CD14-positive monocyte (primary cell): ENCODE measurements around the gene TMPRSS15. TPM values are rescaled to one million over a fixed set of nuclear protein-coding genes. Genes with fewer than 3 reads are reported as not detected.

Experiments used
- DNase-seq, 3 donors: peaks; one replicate each; pipeline ENCODE4 v3.0.0-alpha.2; 2011 to 2022
- H2AFZ ChIP-seq: 2 replicates; pipeline ENCODE4 v1.6.0; 2012; ENCODE audit warnings: mild to moderate bottlenecking, low read depth, low read length, inconsistent platforms; ENCODE audit not compliant: insufficient read depth, poor library complexity, severe bottlenecking
- H3K27ac ChIP-seq, 2 donors: 1 replicate in 1 of 2; 2 replicates in 1 of 2; pipeline ENCODE4 v1.5.1; 2012 to 2013; ENCODE audit warnings: low read length in 2 of 2, control low read depth in 1 of 2, inconsistent platforms in 1 of 2, low read depth in 1 of 2, mild to moderate bottlenecking in 1 of 2
- H3K27me3 ChIP-seq, 2 donors: one replicate each; pipeline versions ENCODE4 v1.6.0 to v1.6.1; 2011 to 2013; ENCODE audit warnings: low read length in 2 of 2; ENCODE audit not compliant: control insufficient read depth in 2 of 2, insufficient read depth in 2 of 2
- H3K36me3 ChIP-seq, 2 donors: replicated peaks in 1 of 2; 1 replicate in 1 of 2; 2 replicates in 1 of 2; pipeline versions ENCODE4 v1.5.1 to v1.6.1; 2012 to 2013; ENCODE audit warnings: low read length in 2 of 2, control low read depth in 1 of 2, inconsistent platforms in 1 of 2, mild to moderate bottlenecking in 1 of 2; ENCODE audit not compliant: insufficient read depth in 2 of 2, control insufficient read depth in 1 of 2
- H3K4me1 ChIP-seq, 2 donors: 1 replicate in 1 of 2; 2 replicates in 1 of 2; pipeline versions ENCODE4 v1.5.1 to v1.6.1; 2012 to 2013; ENCODE audit warnings: low read length in 2 of 2, control low read depth in 1 of 2, inconsistent platforms in 1 of 2, mild to moderate bottlenecking in 1 of 2, moderate library complexity in 1 of 2; ENCODE audit not compliant: insufficient read depth in 2 of 2, control insufficient read depth in 1 of 2
- H3K4me2 ChIP-seq: replicated peaks from 2 replicates; pipeline ENCODE3; 2012; ENCODE audit warnings: low read length, moderate library complexity, mild to moderate bottlenecking; ENCODE audit not compliant: poor library complexity, severe bottlenecking; ENCODE audit errors: extremely low read depth
- H3K4me3 ChIP-seq, 3 experiments: fragments of 200-600 bp in 1 of 3; sonication (generic) in 1 of 3; replicated peaks in 1 of 3; 1 replicate in 2 of 3; 2 replicates in 1 of 3; pipeline ENCODE4 v1.5.1; 2011 to 2013; ENCODE audit warnings: low read length in 3 of 3, mild to moderate bottlenecking in 3 of 3, control low read depth in 2 of 3, low read depth in 2 of 3, inconsistent platforms in 1 of 3, moderate library complexity in 1 of 3
- H3K79me2 ChIP-seq: 2 replicates; pipeline ENCODE4 v1.6.0; 2012; ENCODE audit warnings: mild to moderate bottlenecking, control low read depth, inconsistent platforms, low read length, moderate library complexity; ENCODE audit not compliant: insufficient read depth
- H3K9ac ChIP-seq: 2 replicates; pipeline ENCODE4 v1.6.0; 2017; ENCODE audit warnings: low read length, mild to moderate bottlenecking; ENCODE audit not compliant: insufficient read depth, poor library complexity, severe bottlenecking
- H3K9me3 ChIP-seq, 2 donors: replicated peaks in 1 of 2; 1 replicate in 1 of 2; 2 replicates in 1 of 2; pipeline versions ENCODE4 v1.5.1 to v1.6.1; 2012 to 2013; ENCODE audit warnings: low read length in 2 of 2, control low read depth in 1 of 2; ENCODE audit not compliant: control insufficient read depth in 1 of 2, insufficient read depth in 1 of 2
- H4K20me1 ChIP-seq: 2 replicates; pipeline ENCODE4 v1.6.0; 2012; ENCODE audit warnings: mild to moderate bottlenecking, low read length, control low read depth, moderate library complexity; ENCODE audit not compliant: insufficient read depth
- H3K27ac Mint-ChIP-seq, 7 donors: one replicate each; pipeline ENCODE4 v1.8.0; 2020; ENCODE audit warnings: mild to moderate bottlenecking in 7 of 7, mixed read lengths in 7 of 7, moderate library complexity in 6 of 7, inconsistent platforms in 2 of 7
- H3K27me3 Mint-ChIP-seq, 3 donors: one replicate each; pipeline ENCODE4 v1.8.0; 2021 to 2022; ENCODE audit warnings: low read depth in 3 of 3, mild to moderate bottlenecking in 3 of 3, mixed read lengths in 3 of 3, moderate library complexity in 3 of 3, inconsistent platforms in 1 of 3
- H3K36me3 Mint-ChIP-seq, 2 donors: one replicate each; pipeline ENCODE4 v1.8.0; 2020; ENCODE audit warnings: mixed read lengths in 2 of 2, inconsistent platforms in 1 of 2, mild to moderate bottlenecking in 1 of 2
- H3K4me1 Mint-ChIP-seq: one replicate; pipeline ENCODE4 v1.8.0; 2020; ENCODE audit warnings: mild to moderate bottlenecking, mixed read lengths
- H3K4me3 Mint-ChIP-seq, 2 donors: one replicate each; pipeline ENCODE4 v1.8.0; 2020; ENCODE audit warnings: mild to moderate bottlenecking in 2 of 2, mixed read lengths in 2 of 2, moderate library complexity in 1 of 2
- H3K9me3 Mint-ChIP-seq, 7 donors: one replicate each; pipeline ENCODE4 v1.8.0; 2020 to 2022; ENCODE audit warnings: mixed read lengths in 7 of 7, mild to moderate bottlenecking in 6 of 7, moderate library complexity in 6 of 7, inconsistent platforms in 2 of 7
- WGBS: methylation state at CpG from one replicate; pipeline ENCODE4 v1.1.5; 2013; ENCODE audit warnings: missing lambda C conversion rate; ENCODE audit not compliant: insufficient coverage; 5-methylcytosine and 5-hydroxymethylcytosine counted together
- intact Hi-C, 2 donors: fragments of 100-400 bp; cut with micrococcal nuclease; formaldehyde crosslinking; loops; one replicate each; pipeline versions ENCODE4 v1.15.0 to v1.15.1; 2023
- polyA plus RNA-seq, 3 donors: library from polyadenylated mRNA; depleted of rRNA in 1 of 3; unstranded in 2 of 3; stranded (reverse) in 1 of 3; fragments of 300-500 nt in 2 of 3; fragments of >200 nt in 1 of 3; fragmentation: Illumina TruSeq in 2 of 3; gene quantifications; 1 replicate in 2 of 3; 2 replicates in 1 of 3; pipeline ENCODE4 v1.2.3, GENCODE V29; 2012 to 2021
- TF ChIP-seq, protein P1 (sequence below): fragments of 200-600 bp; IDR thresholded peaks from one replicate; pipeline ENCODE4 v1.8.0; 2022; ENCODE audit warnings: antibody characterized with exemption, mild to moderate bottlenecking

Gene TMPRSS15
- polyA plus RNA-seq, 3 donors = not detected

DNA sequence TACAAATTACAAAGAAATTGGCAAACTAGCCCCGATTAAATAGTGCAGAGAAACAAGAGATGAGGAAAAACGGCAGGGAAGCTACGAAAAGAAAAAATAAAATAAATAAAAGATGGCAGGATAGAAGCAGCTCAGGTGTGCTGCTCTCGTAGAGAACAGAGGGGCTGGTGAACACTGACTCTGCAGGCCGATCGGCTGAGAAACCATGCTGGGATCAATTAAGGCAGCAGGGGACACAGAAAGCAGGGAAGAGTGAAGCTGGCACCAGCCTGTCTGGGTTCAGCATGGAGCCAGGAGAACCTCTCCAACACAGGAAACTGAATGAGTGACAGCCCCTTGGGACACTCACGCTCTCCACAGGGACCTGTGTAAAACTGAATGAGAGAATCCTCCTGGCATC is 39.5 kb upstream of the TMPRSS15 start:
- Mint-ChIP-seq H3K27me3 (no peaks in the 10 kb centered on the region), H3K4me3 (no peak overlapping the region), H3K27ac (no peak overlapping the region), H3K4me1 (no peaks in the 10 kb centered on the region), H3K9me3 (peaks cover 0 to 15% (median 7%) of the 10 kb centered on the region in 7 donors), H3K36me3 (no peaks in the 10 kb centered on the region)
- intact Hi-C loops = no loop called here
- Histone ChIP-seq H3K4me3 (no peak overlapping the region), H3K9ac (no peak overlapping the region), H3K4me1 (no peaks in the 10 kb centered on the region), H3K79me2 (no peaks in the 10 kb centered on the region), H3K9me3 (no peaks in the 10 kb centered on the region), H3K4me2 (no peak overlapping the region), H3K36me3 (no peaks in the 10 kb centered on the region), H2AFZ (no peak overlapping the region), H3K27ac (no peak overlapping the region), H4K20me1 (no peaks in the 10 kb centered on the region), H3K27me3 (no peaks in the 10 kb centered on the region)
- TF ChIP-seq, protein P1, sequence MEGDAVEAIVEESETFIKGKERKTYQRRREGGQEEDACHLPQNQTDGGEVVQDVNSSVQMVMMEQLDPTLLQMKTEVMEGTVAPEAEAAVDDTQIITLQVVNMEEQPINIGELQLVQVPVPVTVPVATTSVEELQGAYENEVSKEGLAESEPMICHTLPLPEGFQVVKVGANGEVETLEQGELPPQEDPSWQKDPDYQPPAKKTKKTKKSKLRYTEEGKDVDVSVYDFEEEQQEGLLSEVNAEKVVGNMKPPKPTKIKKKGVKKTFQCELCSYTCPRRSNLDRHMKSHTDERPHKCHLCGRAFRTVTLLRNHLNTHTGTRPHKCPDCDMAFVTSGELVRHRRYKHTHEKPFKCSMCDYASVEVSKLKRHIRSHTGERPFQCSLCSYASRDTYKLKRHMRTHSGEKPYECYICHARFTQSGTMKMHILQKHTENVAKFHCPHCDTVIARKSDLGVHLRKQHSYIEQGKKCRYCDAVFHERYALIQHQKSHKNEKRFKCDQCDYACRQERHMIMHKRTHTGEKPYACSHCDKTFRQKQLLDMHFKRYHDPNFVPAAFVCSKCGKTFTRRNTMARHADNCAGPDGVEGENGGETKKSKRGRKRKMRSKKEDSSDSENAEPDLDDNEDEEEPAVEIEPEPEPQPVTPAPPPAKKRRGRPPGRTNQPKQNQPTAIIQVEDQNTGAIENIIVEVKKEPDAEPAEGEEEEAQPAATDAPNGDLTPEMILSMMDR = no peak
- DNase-seq = no peak
- WGBS = 88% methylated on average over 7 of the region's 7 CpGs

DNA sequence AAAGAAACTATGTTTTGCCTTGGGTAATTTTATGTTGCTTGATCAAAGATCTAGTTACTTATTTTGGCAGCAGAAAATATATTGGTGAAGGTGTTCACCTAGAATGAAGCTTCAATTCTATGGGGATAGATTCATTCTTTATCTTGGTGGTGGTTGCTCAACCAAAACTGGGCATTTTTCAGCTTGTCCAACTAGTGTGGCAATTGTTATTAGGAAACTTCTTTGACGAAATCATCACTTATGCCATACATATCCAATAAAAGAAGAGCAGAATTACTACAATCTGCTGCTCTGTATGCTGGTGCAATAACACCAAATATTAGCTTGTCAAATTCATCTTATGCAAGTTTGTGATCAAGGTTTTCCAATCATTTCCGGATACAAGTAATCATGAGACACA is 26.8 kb upstream of the TMPRSS15 start:
- Mint-ChIP-seq H3K4me1 (no peaks in the 10 kb centered on the region), H3K27me3 (no peaks in the 10 kb centered on the region), H3K27ac (no peak overlapping the region), H3K4me3 (no peak overlapping the region), H3K9me3 (peaks cover 0 to 11% (median 4%) of the 10 kb centered on the region in 7 donors), H3K36me3 (no peaks in the 10 kb centered on the region)
- intact Hi-C loops = no loop called here
- no peaks in the 10 kb centered on the region for H4K20me1 ChIP-seq
- no peak overlapping the region for H3K4me3 ChIP-seq
- H3K27me3 ChIP-seq = no peaks in the 10 kb centered on the region
- TF ChIP-seq, protein P1 = no peak
- H3K4me2 ChIP-seq = no peak overlapping the region
- no peak overlapping the region for H3K9ac ChIP-seq
- WGBS = no CpG with 5 or more reads among the region's 2 CpGs
- DNase-seq = no peak
- no peaks in the 10 kb centered on the region for H3K4me1 ChIP-seq
- H3K79me2 ChIP-seq = no peaks in the 10 kb centered on the region
- H3K9me3 ChIP-seq = peaks cover 0 to 7% of the 10 kb centered on the region in 2 donors
- H3K27ac ChIP-seq = no peak overlapping the region
- no peak overlapping the region for H2AFZ ChIP-seq
- H3K36me3 ChIP-seq = no peaks in the 10 kb centered on the region
